Ectodermal cell (in vitro differentiated cells): ENCODE results near the gene MS4A4A.

Experiments used
- H3K27ac ChIP-seq: 2 replicates; pipeline ENCODE4 v1.7.0; 2013; ENCODE audit warnings: mild to moderate bottlenecking, low read depth, low read length; ENCODE audit not compliant: insufficient read depth, poor library complexity, severe bottlenecking
- H3K27me3 ChIP-seq: 2 replicates; pipeline ENCODE4 v1.7.0; 2013; ENCODE audit warnings: mild to moderate bottlenecking, low read length; ENCODE audit not compliant: insufficient read depth, control insufficient read depth, poor library complexity, severe bottlenecking
- H3K36me3 ChIP-seq: one replicate; pipeline ENCODE4 v1.7.0; 2013; ENCODE audit warnings: low read length; ENCODE audit not compliant: control insufficient read depth, insufficient read depth
- H3K4me1 ChIP-seq: one replicate; pipeline ENCODE4 v1.7.0; 2013; ENCODE audit warnings: low read length; ENCODE audit not compliant: control insufficient read depth, insufficient read depth
- H3K4me3 ChIP-seq: 2 replicates; pipeline ENCODE4 v1.7.0; 2013; ENCODE audit warnings: low read depth, low read length, control low read depth; ENCODE audit not compliant: insufficient read depth
- H3K9me3 ChIP-seq: 2 replicates; pipeline ENCODE4 v1.7.0; 2013; ENCODE audit warnings: mild to moderate bottlenecking, low read length, moderate library complexity; ENCODE audit not compliant: control insufficient read depth
- WGBS, 2 experiments: methylation state at CpG; one replicate each; pipeline ENCODE4 v1.1.7; 2013; ENCODE audit warnings: missing lambda C conversion rate in 2 of 2; 5-methylcytosine and 5-hydroxymethylcytosine counted together

MS4A4A gene

GRCh38 chr11:60321051-60321450, 40.6 kb downstream of the MS4A4A start:
- Histone ChIP-seq H3K36me3 (no peaks in the 10 kb centered on the region), H3K27ac (no peak overlapping the region), H3K27me3 (no peaks in the 10 kb centered on the region), H3K4me3 (no peak overlapping the region), H3K4me1 (no peaks in the 10 kb centered on the region), H3K9me3 (no peaks in the 10 kb centered on the region)

- no peak within 1 kb of the TSS for H3K27ac ChIP-seq
- WGBS, 2 experiments: 50 to 58% methylated on average over 1 of the region's 1 CpG
- H3K36me3 ChIP-seq: no peaks in the 10 kb centered on the region
- no peak within 1 kb of the TSS for H3K4me3 ChIP-seq
- peaks cover 2% of the 10 kb centered on the region for H3K9me3 ChIP-seq
- H3K27me3 ChIP-seq: no peaks in the 10 kb centered on the region
- no peaks in the 10 kb centered on the region for H3K4me1 ChIP-seq
Observed at GRCh38 chr11:60326955-60327354, 46.5 kb downstream of the MS4A4A start, which contains the start of gene MS4A6E. MS4A6E (plus strand) TSS chr11:60327255; CDS start chr11:60334896, 7,641 bp downstream.

GRCh38 chr11:60328460-60328859, 48.0 kb downstream of the MS4A4A start:
- Histone ChIP-seq H3K27me3 (no peaks in the 10 kb centered on the region), H3K27ac (no peak overlapping the region), H3K9me3 (peaks cover 2% of the 10 kb centered on the region), H3K4me3 (no peak overlapping the region), H3K4me1 (no peaks in the 10 kb centered on the region), H3K36me3 (no peaks in the 10 kb centered on the region)

GRCh38 chr11:60332846-60333245, 52.4 kb downstream of the MS4A4A start:
- 38 to 57% methylated on average over 3 of the region's 3 CpGs for WGBS, 2 experiments
- no peaks in the 10 kb centered on the region for H3K9me3 ChIP-seq
- no peaks in the 10 kb centered on the region for H3K36me3 ChIP-seq
- no peaks in the 10 kb centered on the region for H3K27me3 ChIP-seq
- no peaks in the 10 kb centered on the region for H3K4me1 ChIP-seq
- H3K27ac ChIP-seq: no peak overlapping the region
- no peak overlapping the region for H3K4me3 ChIP-seq

- 26 to 34% methylated on average over 2 of the region's 2 CpGs for WGBS, 2 experiments
- no peak overlapping the region for H3K4me3 ChIP-seq
- H3K9me3 ChIP-seq: no peaks in the 10 kb centered on the region
- no peaks in the 10 kb centered on the region for H3K27me3 ChIP-seq
- H3K27ac ChIP-seq: no peak overlapping the region
- no peaks in the 10 kb centered on the region for H3K36me3 ChIP-seq
- H3K4me1 ChIP-seq: no peaks in the 10 kb centered on the region
Observed at GRCh38 chr11:60334005-60334620, 53.6 kb downstream of the MS4A4A start.

- Histone ChIP-seq H3K27me3 (no peaks in the 10 kb centered on the region), H3K27ac (no peak overlapping the region), H3K36me3 (no peaks in the 10 kb centered on the region), H3K9me3 (no peaks in the 10 kb centered on the region), H3K4me1 (no peaks in the 10 kb centered on the region), H3K4me3 (no peak overlapping the region)
- 95 to 96% methylated on average over 6 to 7 of the region's 7 CpGs for WGBS, 2 experiments
Observed at GRCh38 chr11:60336767-60337391, 56.4 kb downstream of the MS4A4A start.

- H3K4me3 ChIP-seq: no peak overlapping the region
- 92 to 95% methylated on average over 2 of the region's 2 CpGs for WGBS, 2 experiments
- no peaks in the 10 kb centered on the region for H3K36me3 ChIP-seq
- no peak overlapping the region for H3K27ac ChIP-seq
- no peaks in the 10 kb centered on the region for H3K9me3 ChIP-seq
- H3K4me1 ChIP-seq: no peaks in the 10 kb centered on the region
- no peaks in the 10 kb centered on the region for H3K27me3 ChIP-seq
Observed at GRCh38 chr11:60338053-60338452, 57.6 kb downstream of the MS4A4A start.

GRCh38 chr11:60339356-60339755, 58.9 kb downstream of the MS4A4A start:
- 80 to 83% methylated on average over 3 of the region's 3 CpGs for WGBS, 2 experiments
- no peak overlapping the region for H3K27ac ChIP-seq
- no peaks in the 10 kb centered on the region for H3K9me3 ChIP-seq
- no peaks in the 10 kb centered on the region for H3K36me3 ChIP-seq
- no peaks in the 10 kb centered on the region for H3K27me3 ChIP-seq
- no peak overlapping the region for H3K4me3 ChIP-seq
- H3K4me1 ChIP-seq: no peaks in the 10 kb centered on the region

GRCh38 chr11:60343094-60343704, 62.7 kb downstream of the MS4A4A start:
- Histone ChIP-seq H3K4me3 (no peak overlapping the region), H3K36me3 (no peaks in the 10 kb centered on the region), H3K9me3 (no peaks in the 10 kb centered on the region), H3K27me3 (no peaks in the 10 kb centered on the region), H3K4me1 (no peaks in the 10 kb centered on the region), H3K27ac (no peak overlapping the region)
- 77 to 92% methylated on average over 5 to 9 of the region's 10 CpGs for whole genome bisulfite sequencing, 2 experiments

GRCh38 chr11:60344146-60344545, 63.7 kb downstream of the MS4A4A start:
- Histone ChIP-seq H3K4me3 (no peak overlapping the region), H3K27ac (no peak overlapping the region), H3K27me3 (no peaks in the 10 kb centered on the region), H3K36me3 (no peaks in the 10 kb centered on the region), H3K4me1 (no peaks in the 10 kb centered on the region), H3K9me3 (no peaks in the 10 kb centered on the region)
- WGBS, 2 experiments: 92 to 100% methylated on average over 2 of the region's 2 CpGs
